ENCODE measurements around the gene SLC16A5. TPM values are rescaled to one million over a fixed set of nuclear protein-coding genes. Genes with fewer than 3 reads are reported as not detected.
A peak's percentile ranks its signal among the peaks of the same experiment; 100 is the strongest.

SLC16A5 gene
- total RNA-seq, 1 experiment from 2014 or later, result 17.1 TPM

GRCh38 chr17:75088465-75089417 lies 987 bp downstream of the SLC16A5 start:
- H3K9me3 ChIP-seq (ENCODE audit: control insufficient read depth, low read depth, low read length), result no peaks in the 10 kb centered on the region
- no peak overlapping the region for H2AK5ac ChIP-seq (ENCODE audit: insufficient read length, low read length)
- H2AFZ ChIP-seq (ENCODE audit: low read length), result no peak overlapping the region
- H4K5ac ChIP-seq (ENCODE audit: insufficient read length, low read depth, low read length), result no peak overlapping the region
- no peak overlapping the region for H4K8ac ChIP-seq (replicated peaks; ENCODE audit: insufficient read length, low read depth, low read length)
- H2BK20ac ChIP-seq (ENCODE audit: low read depth, low read length, poor library complexity, severe bottlenecking), result no peak overlapping the region
- no peak overlapping the region for H3K4ac ChIP-seq (ENCODE audit: low read depth, low read length)
- Mint-ChIP-seq H3K4me3 (peak overlapping the region; percentile 79 to 88), H3K36me3 (ENCODE audit: insufficient read depth in 1 of 3, low read depth in 3 of 3) (peaks cover 2 to 4% (median 2%) of the 10 kb centered on the region in 3 experiments; a peak in 5 of 7 replicates), H3K9me3 (no peaks in the 10 kb centered on the region), H3K4me1 (peaks cover 56% of the 10 kb centered on the region in 2 experiments), H3K27me3 (ENCODE audit: low read depth) (no peaks in the 10 kb centered on the region), H3K27ac (peak overlapping the region in 1 of 3 experiments; percentile 95; a peak in 4 of 7 replicates)
- no peak overlapping the region for H4K91ac ChIP-seq (ENCODE audit: insufficient read length, low read depth, low read length)
- DNase-seq, result peak; percentile 78
- no peak for TF ChIP-seq CTCF (conservative IDR thresholded peaks at IDR 0.05)
- WGBS (ENCODE audit: extremely low coverage, insufficient read length, low lambda C conversion rate), result no CpG with 5 or more reads among the region's 11 CpGs
- peak overlapping the region; percentile 75 for H3K4me2 ChIP-seq (ENCODE audit: insufficient read depth, insufficient read length, low read length)
- no peak overlapping the region for H3T11ph ChIP-seq (ENCODE audit: low read length)
- no peak overlapping the region for H2BK120ac ChIP-seq (ENCODE audit: low read depth, low read length, poor library complexity, severe bottlenecking)
- no peak overlapping the region for H2BK15ac ChIP-seq (ENCODE audit: low read depth, low read length)
- H3K23ac ChIP-seq (ENCODE audit: insufficient read length, low read depth, low read length), result no peak overlapping the region
- H3K27me3 ChIP-seq (ENCODE audit: insufficient read depth, low read length), result no peaks in the 10 kb centered on the region
- no peaks in the 10 kb centered on the region for H3K79me1 ChIP-seq (ENCODE audit: insufficient read depth, low read depth, low read length, poor library complexity, severe bottlenecking)
- H3K27ac ChIP-seq (ENCODE audit: insufficient read length, low read depth, low read length), result no peak overlapping the region
- H3K9ac ChIP-seq (ENCODE audit: extremely low read depth, insufficient read length, low read length), result peak overlapping the region; percentile 55
- H2BK5ac ChIP-seq (ENCODE audit: insufficient read length, low read length), result no peak overlapping the region
- no peak overlapping the region for H3K56ac ChIP-seq (ENCODE audit: insufficient read length, low read depth, low read length)
- peak overlapping the region; percentile 69 for H3K14ac ChIP-seq (ENCODE audit: insufficient read depth, low read length)
- H2BK12ac ChIP-seq (ENCODE audit: insufficient read length, low read depth, low read length), result no peak overlapping the region
- H3K4me1 ChIP-seq (ENCODE audit: insufficient read depth, low read length), result peaks cover 7% of the 10 kb centered on the region; the same call in 1 of the 2 replicates
- H3K79me2 ChIP-seq (ENCODE audit: insufficient read depth, low read length), result no peaks in the 10 kb centered on the region; the same call in 1 of the 2 replicates
- no peaks in the 10 kb centered on the region for H4K20me1 ChIP-seq (ENCODE audit: control insufficient read depth, insufficient read depth, insufficient read length)
- peaks cover 7% of the 10 kb centered on the region for H3K23me2 ChIP-seq (ENCODE audit: insufficient read length, low read depth, low read length, poor library complexity, severe bottlenecking)
- H3K18ac ChIP-seq (ENCODE audit: insufficient read length, low read depth, low read length), result peak overlapping the region; percentile 81
